ENCODE measurements around the gene PIH1D1. TPM values are rescaled to one million over a fixed set of nuclear protein-coding genes. Genes with fewer than 3 reads are reported as not detected.

Gene PIH1D1
- total and polyA plus RNA-seq, 2 of the 13 experiments (the other 11 are each of a cell fraction or from before 2014, with no cell fraction given) = 110 to 137 TPM

DNA sequence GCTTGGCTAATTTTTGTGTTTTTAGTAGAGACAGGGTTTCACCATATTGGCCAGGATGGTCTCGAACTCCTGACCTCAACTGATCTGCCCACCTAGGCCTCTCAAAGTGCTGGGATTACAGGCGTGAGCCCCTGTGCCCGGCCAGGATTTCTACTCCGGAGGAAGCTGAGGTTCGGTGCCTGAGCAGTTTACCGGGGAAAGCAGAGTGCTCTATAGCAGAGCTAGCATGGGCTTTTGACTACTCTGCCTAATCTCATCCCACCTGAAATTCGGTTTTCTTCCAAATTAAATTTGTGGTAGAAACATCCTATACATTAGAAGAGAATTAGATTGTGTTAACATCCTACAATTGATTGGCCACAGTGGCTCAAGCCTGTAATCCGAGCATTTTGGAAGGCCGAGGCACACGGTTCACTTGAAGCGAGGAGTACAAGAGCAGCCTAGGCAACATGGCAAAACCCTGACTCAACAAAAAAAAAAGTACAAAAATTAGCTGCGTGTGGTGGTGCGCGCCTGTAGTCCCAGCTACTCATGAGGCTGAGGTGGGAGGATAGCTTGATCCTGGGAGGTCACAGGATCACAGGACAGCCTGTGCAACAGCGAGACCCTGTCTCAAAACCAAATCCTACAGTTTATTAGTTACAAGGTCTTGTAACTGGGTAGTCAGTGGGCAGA is 37.4 kb upstream of the PIH1D1 start (continued):
- TF ChIP-seq ZNF33A (CRISPR knock-in tag; IDR thresholded peaks at IDR 0.05; ENCODE audit: borderline replicate concordance) = no peak
- TF ChIP-seq YY1 (IDR thresholded peaks at IDR 0.05; ENCODE audit: insufficient read depth, insufficient replicate concordance, low read depth, low read length) = no peak
- no peak for TF ChIP-seq ISL2 (CRISPR knock-in tag; IDR thresholded peaks at IDR 0.05)
- TF ChIP-seq ZNF841 (CRISPR knock-in tag; IDR thresholded peaks at IDR 0.05; ENCODE audit: borderline replicate concordance) = peak; percentile 64; the same call in 1 of the 2 replicates
- no peak for TF ChIP-seq ZNF746 (CRISPR knock-in tag; IDR thresholded peaks at IDR 0.05)
- no peak for TF ChIP-seq HNRNPL (IDR thresholded peaks at IDR 0.05; ENCODE audit: low read depth, low read length)
- no peak for TF ChIP-seq HNF4A (CRISPR knock-in tag; IDR thresholded peaks at IDR 0.05)
- TF ChIP-seq ZNF343 (CRISPR knock-in tag; IDR thresholded peaks at IDR 0.05) = no peak
- no peak for TF ChIP-seq MEIS1 (CRISPR knock-in tag; IDR thresholded peaks at IDR 0.05; ENCODE audit: borderline replicate concordance)
- TF ChIP-seq, protein P1, sequence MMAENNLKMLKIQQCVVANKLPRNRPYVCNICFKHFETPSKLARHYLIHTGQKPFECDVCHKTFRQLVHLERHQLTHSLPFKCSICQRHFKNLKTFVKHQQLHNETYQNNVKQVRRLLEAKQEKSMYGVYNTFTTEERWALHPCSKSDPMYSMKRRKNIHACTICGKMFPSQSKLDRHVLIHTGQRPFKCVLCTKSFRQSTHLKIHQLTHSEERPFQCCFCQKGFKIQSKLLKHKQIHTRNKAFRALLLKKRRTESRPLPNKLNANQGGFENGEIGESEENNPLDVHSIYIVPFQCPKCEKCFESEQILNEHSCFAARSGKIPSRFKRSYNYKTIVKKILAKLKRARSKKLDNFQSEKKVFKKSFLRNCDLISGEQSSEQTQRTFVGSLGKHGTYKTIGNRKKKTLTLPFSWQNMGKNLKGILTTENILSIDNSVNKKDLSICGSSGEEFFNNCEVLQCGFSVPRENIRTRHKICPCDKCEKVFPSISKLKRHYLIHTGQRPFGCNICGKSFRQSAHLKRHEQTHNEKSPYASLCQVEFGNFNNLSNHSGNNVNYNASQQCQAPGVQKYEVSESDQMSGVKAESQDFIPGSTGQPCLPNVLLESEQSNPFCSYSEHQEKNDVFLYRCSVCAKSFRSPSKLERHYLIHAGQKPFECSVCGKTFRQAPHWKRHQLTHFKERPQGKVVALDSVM (CRISPR knock-in tag; IDR thresholded peaks at IDR 0.05) = no peak
- TF ChIP-seq MED13 (CRISPR knock-in tag; IDR thresholded peaks at IDR 0.05) = no peak
- no peak for TF ChIP-seq ZNF724P (CRISPR knock-in tag; IDR thresholded peaks at IDR 0.05; ENCODE audit: borderline replicate concordance)
- no peak for TF ChIP-seq RARG (CRISPR knock-in tag; IDR thresholded peaks at IDR 0.05; ENCODE audit: low read depth)
- TF ChIP-seq ZFX (CRISPR knock-in tag; IDR thresholded peaks at IDR 0.05; ENCODE audit: low read depth) = no peak
- TF ChIP-seq, protein P2, sequence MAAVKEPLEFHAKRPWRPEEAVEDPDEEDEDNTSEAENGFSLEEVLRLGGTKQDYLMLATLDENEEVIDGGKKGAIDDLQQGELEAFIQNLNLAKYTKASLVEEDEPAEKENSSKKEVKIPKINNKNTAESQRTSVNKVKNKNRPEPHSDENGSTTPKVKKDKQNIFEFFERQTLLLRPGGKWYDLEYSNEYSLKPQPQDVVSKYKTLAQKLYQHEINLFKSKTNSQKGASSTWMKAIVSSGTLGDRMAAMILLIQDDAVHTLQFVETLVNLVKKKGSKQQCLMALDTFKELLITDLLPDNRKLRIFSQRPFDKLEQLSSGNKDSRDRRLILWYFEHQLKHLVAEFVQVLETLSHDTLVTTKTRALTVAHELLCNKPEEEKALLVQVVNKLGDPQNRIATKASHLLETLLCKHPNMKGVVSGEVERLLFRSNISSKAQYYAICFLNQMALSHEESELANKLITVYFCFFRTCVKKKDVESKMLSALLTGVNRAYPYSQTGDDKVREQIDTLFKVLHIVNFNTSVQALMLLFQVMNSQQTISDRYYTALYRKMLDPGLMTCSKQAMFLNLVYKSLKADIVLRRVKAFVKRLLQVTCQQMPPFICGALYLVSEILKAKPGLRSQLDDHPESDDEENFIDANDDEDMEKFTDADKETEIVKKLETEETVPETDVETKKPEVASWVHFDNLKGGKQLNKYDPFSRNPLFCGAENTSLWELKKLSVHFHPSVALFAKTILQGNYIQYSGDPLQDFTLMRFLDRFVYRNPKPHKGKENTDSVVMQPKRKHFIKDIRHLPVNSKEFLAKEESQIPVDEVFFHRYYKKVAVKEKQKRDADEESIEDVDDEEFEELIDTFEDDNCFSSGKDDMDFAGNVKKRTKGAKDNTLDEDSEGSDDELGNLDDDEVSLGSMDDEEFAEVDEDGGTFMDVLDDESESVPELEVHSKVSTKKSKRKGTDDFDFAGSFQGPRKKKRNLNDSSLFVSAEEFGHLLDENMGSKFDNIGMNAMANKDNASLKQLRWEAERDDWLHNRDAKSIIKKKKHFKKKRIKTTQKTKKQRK (IDR thresholded peaks at IDR 0.05; ENCODE audit: low read length) = no peak
- no peak for TF ChIP-seq RNF2 (conservative IDR thresholded peaks at IDR 0.05; ENCODE audit: low read depth)
- TF ChIP-seq ZNF556 (CRISPR knock-in tag; IDR thresholded peaks at IDR 0.05; ENCODE audit: borderline replicate concordance) = no peak
- no peak for TF ChIP-seq NONO (IDR thresholded peaks at IDR 0.05)
- 0 out of 2 replicates have a peak, but pooled peaks have one; percentile 31 for TF ChIP-seq NONO (CRISPR knock-in tag; conservative IDR thresholded peaks at IDR 0.05)
- TF ChIP-seq ZNF572 (CRISPR knock-in tag; IDR thresholded peaks at IDR 0.05) = no peak
- TF ChIP-seq ZSCAN25 (CRISPR knock-in tag; IDR thresholded peaks at IDR 0.05) = no peak
- no peak for TF ChIP-seq ZNF232 (CRISPR knock-in tag; IDR thresholded peaks at IDR 0.05; ENCODE audit: borderline replicate concordance)
- no peak for TF ChIP-seq ZKSCAN5 (CRISPR knock-in tag; IDR thresholded peaks at IDR 0.05)
